ENCODE measurements around the gene CTDP1.

- no peak for TF ChIP-seq POLR2A (IDR thresholded peaks at IDR 0.05)
- no peak for TF ChIP-seq CTCF (IDR thresholded peaks at IDR 0.05)
- TF ChIP-seq EP300 (IDR thresholded peaks at IDR 0.05) = no peak
- TF ChIP-seq POLR2AphosphoS5 (IDR thresholded peaks at IDR 0.05) = no peak
Observed at GRCh38 chr18:79635427-79635726, 44.2 kb upstream of the CTDP1 start.

All from suprapubic skin (tissue), 4 donors.